GM18511 (cell line): ENCODE data around the gene DNM1.
"Not testable (repeated sequence)": the region's sequence is repeated elsewhere in the genome, so short reads cannot be mapped to it uniquely, and the experiment has no call there.

Experiments used
- ATAC-seq: cut with Tn5 transposase; IDR thresholded peaks from one replicate; pipeline ENCODE4 v1.9.1; 2021; ENCODE audit warnings: mild to moderate bottlenecking, moderate library complexity; ENCODE audit not compliant: unreplicated experiment

DNM1 gene

GRCh38 chr9:128271512-128271911 lies 68.3 kb downstream of the DNM1 start:
- no peak for ATAC-seq

GRCh38 chr9:128274245-128274644 lies 71.1 kb downstream of the DNM1 start:
- no peak for ATAC-seq

GRCh38 chr9:128275198-128276007 lies 72.2 kb downstream of the DNM1 start, which contains the start of gene GOLGA2:
Gene GOLGA2, minus strand, starts transcription at chr9:128276007. Its CDS starts 31 bp downstream, at chr9:128275976.
- peak; percentile 65 for ATAC-seq

GRCh38 chr9:128276008-128276573 lies 72.9 kb downstream of the DNM1 start, which contains the start of gene SWI5:
Gene SWI5, plus strand, starts transcription at chr9:128276276.
- ATAC-seq: peak; percentile 98

- ATAC-seq: no peak
Observed at GRCh38 chr9:128276574-128277270, 73.5 kb downstream of the DNM1 start.

GRCh38 chr9:128279088-128280073 lies 76.2 kb downstream of the DNM1 start:
- ATAC-seq: not testable (repeated sequence)

GRCh38 chr9:128280084-128280622 lies 77.0 kb downstream of the DNM1 start:
- ATAC-seq: no peak

GRCh38 chr9:128282500-128282899 lies 79.3 kb downstream of the DNM1 start:
- no peak for ATAC-seq

- ATAC-seq: no peak
Observed at GRCh38 chr9:128285033-128285784, 82.0 kb downstream of the DNM1 start.

GRCh38 chr9:128286440-128286839 lies 83.3 kb downstream of the DNM1 start:
- no peak for ATAC-seq

GRCh38 chr9:128288273-128289004 lies 85.3 kb downstream of the DNM1 start:
- no peak for ATAC-seq

GRCh38 chr9:128292009-128292408 lies 88.8 kb downstream of the DNM1 start:
- no peak for ATAC-seq

GRCh38 chr9:128293091-128293490 lies 89.9 kb downstream of the DNM1 start:
- ATAC-seq: no peak

- no peak for ATAC-seq
Observed at GRCh38 chr9:128294142-128294541, 91.0 kb downstream of the DNM1 start.

- ATAC-seq: no peak
Observed at GRCh38 chr9:128296340-128297220, 93.4 kb downstream of the DNM1 start.

- no peak for ATAC-seq
Observed at GRCh38 chr9:128297221-128297773, 94.1 kb downstream of the DNM1 start.
